Fibroblast of mammary gland (primary cell): ENCODE results near the gene C6orf163.

Experiments
- DNase-seq: peaks from one replicate; pipeline ENCODE4 v3.0.0-alpha.2; 2010; ENCODE audit warnings: low read depth
- H3K4me3 ChIP-seq: 2 replicates; pipeline ENCODE4 v1.5.1; 2011; ENCODE audit warnings: low read depth, mild to moderate bottlenecking, low read length, moderate library complexity; ENCODE audit not compliant: control insufficient read depth
- TF ChIP-seq, protein P1 (sequence below): conservative IDR thresholded peaks from 2 replicates; pipeline ENCODE4 v1.5.1; 2011; ENCODE audit warnings: low read depth, low read length, inconsistent platforms; ENCODE audit not compliant: control insufficient read depth, insufficient read depth

The C6orf163 gene

GRCh38 chr6:87391334-87391733 lies 46.7 kb downstream of the C6orf163 start:
- TF ChIP-seq, protein P1, sequence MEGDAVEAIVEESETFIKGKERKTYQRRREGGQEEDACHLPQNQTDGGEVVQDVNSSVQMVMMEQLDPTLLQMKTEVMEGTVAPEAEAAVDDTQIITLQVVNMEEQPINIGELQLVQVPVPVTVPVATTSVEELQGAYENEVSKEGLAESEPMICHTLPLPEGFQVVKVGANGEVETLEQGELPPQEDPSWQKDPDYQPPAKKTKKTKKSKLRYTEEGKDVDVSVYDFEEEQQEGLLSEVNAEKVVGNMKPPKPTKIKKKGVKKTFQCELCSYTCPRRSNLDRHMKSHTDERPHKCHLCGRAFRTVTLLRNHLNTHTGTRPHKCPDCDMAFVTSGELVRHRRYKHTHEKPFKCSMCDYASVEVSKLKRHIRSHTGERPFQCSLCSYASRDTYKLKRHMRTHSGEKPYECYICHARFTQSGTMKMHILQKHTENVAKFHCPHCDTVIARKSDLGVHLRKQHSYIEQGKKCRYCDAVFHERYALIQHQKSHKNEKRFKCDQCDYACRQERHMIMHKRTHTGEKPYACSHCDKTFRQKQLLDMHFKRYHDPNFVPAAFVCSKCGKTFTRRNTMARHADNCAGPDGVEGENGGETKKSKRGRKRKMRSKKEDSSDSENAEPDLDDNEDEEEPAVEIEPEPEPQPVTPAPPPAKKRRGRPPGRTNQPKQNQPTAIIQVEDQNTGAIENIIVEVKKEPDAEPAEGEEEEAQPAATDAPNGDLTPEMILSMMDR: peak; percentile 35
- peak; percentile 32 for DNase-seq
- no peak overlapping the region for H3K4me3 ChIP-seq

- peak; percentile 69 for DNase-seq
- H3K4me3 ChIP-seq: no peak overlapping the region
- TF ChIP-seq, protein P1: peak; percentile 73
These were observed 48.5 kb downstream of the C6orf163 start for GRCh38 chr6:87393026-87393622.

DNA sequence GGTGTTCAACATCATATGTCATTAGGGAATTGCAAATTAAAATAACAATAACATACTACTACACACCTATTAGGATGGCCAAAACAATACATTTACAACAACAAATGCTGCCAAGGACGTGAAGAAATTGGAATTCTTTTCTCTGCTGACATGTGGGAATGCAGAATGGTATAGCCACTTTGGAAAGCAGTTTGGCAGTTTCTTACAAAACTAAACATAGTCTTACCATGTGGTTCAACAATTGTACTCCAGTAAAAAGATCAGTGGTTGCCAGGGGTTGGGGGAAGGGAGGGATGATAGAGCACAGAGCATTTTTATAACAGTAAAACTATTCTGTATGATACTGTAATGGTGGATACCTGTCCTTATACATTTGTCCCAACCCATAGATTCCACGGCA lies 50.8 kb downstream of the C6orf163 start:
- TF ChIP-seq, protein P1: no peak
- DNase-seq: no peak
- H3K4me3 ChIP-seq: no peak overlapping the region

DNA sequence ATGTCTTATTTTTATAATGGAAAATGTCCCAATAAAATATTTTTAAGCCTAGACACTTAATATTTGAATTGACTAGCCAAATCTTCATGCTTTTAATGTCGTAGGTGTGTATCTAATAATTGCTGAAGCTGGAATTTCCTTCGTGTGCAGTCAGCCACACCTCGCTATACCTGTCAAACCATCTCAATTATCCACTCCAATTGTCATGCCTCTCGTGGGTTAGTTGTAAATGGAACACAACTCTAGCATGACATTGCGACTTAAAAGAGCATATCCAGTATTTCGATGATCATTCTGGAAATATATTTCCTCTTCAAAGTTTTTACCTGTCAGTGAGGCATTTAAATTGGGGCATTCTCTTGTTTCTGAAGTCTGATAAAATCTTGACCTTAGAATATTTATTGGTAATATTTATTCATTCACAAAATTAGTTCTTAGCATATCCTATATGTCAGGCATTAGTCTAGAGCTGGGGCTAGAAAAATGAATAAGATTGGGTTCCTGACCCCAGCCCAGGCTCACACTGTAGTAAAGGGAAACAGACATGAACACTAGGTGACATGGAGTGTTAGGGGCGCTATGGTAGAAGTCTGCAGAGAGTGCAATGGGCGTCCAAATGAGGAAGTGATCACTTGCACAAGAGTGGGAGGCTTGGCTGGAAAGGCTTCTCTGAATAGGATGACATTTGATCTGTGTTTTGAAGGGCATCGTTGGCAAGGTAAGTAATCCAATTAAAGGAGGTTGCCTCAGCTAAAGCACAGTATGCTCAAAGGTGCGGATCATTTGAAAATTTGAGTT lies 52.2 kb downstream of the C6orf163 start:
- H3K4me3 ChIP-seq: no peak overlapping the region
- TF ChIP-seq, protein P1: no peak
- no peak for DNase-seq

- no peak for DNase-seq
- no peak overlapping the region for H3K4me3 ChIP-seq
- TF ChIP-seq, protein P1: no peak
These were observed 53.0 kb downstream of the C6orf163 start for GRCh38 chr6:87397656-87398055.

- H3K4me3 ChIP-seq: no peak overlapping the region
- TF ChIP-seq, protein P1: no peak
- no peak for DNase-seq
These were observed 57.2 kb downstream of the C6orf163 start for GRCh38 chr6:87401832-87402231.
